NCI-H2081 treated with DMSO at 0.1 percent for 48 hours (cell line): Measurements from ENCODE around the gene NELL1.

ENCODE experiments used
- DNase-seq: peaks from one replicate; lab custom pipeline; 2025; lab: John Stamatoyannopoulos, UW

Gene NELL1

GRCh38 chr11:21485426-21485825 is 816.0 kb downstream of the NELL1 start:
- DNase-seq: no peak

DNA sequence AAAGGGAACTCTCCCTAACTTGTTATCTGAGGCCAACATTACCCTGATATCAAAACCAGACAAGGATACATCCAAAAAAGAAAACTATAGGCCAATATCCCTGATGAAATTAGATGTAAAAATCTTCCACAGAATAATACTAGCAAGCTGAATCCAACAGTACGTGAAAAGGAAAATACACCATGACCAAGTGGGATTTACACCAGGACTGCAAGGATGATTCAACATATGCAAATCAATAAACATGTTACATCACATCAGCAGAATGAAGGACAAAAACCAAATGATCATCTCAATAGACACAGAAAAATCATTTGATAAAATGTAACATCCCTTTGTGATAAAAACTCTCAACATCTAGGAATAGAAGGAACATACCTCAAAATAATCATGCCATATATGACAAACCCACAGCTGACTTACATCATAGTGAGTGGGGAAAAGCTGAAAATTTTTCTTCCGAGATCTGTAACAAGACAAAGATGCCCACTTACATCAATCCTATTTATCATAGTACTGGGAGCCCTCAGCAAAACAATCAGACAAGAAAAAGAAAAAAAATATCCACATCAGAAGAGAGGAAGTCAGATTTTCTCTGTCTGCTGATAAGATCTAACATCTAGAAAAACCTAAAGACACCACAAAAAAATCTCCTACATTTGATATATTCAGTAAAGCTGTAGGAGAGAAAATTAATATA is 820.2 kb downstream of the NELL1 start:
- no peak for DNase-seq

GRCh38 chr11:21492931-21493330 is 823.5 kb downstream of the NELL1 start:
- DNase-seq: no peak

- DNase-seq: no peak
These were observed 825.6 kb downstream of the NELL1 start for GRCh38 chr11:21494946-21495345.

- DNase-seq: no peak
These were observed 826.5 kb downstream of the NELL1 start for GRCh38 chr11:21495879-21496278.

DNA sequence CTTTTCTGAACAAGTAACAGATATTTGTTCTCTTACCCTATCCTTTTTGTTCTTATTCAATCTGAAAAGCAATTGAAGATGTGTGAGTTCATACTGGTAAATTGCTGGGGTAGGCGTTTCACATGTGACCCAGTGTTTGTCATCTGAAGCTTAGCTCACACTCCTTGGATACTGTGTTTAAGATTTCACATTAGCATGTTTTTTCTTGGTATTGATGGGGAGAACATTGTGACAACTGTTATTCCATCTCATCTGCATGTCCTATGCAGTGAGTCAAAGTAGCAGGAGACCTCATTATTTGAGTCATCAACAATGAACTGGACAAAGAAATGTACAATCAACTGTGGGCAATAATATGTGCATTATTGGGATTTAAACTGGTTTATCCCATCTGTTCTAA is 831.9 kb downstream of the NELL1 start:
- no peak for DNase-seq

GRCh38 chr11:21505070-21505469 is 835.7 kb downstream of the NELL1 start:
- DNase-seq: no peak

GRCh38 chr11:21511835-21512440 is 842.6 kb downstream of the NELL1 start:
- DNase-seq: peak; percentile 64

GRCh38 chr11:21514316-21514715 is 844.9 kb downstream of the NELL1 start:
- DNase-seq: peak; percentile 42

DNA sequence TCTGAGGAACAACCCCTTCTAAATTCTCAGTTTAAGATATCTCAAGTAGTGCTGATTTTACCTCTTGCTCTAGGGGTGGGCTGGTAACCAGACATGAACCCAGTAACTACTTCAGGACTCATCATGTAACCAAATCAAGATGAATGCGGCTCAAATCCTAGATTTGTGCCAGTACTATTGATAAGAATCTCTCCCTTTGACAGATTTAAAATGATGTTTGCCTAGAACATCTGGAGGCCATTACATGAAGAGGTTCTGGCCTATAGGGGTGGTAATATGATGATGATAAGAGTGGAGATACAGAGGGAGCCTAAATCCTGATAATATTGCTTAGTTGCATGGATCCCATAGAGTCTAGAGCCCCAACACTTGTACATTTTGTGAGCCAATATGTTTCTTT is 850.9 kb downstream of the NELL1 start:
- no peak for DNase-seq

GRCh38 chr11:21529187-21529586 is 859.8 kb downstream of the NELL1 start:
- DNase-seq: no peak

GRCh38 chr11:21534288-21534687 is 864.9 kb downstream of the NELL1 start:
- DNase-seq: no peak

- no peak for DNase-seq
These were observed 868.6 kb downstream of the NELL1 start for GRCh38 chr11:21537980-21538379.

- no peak for DNase-seq
These were observed 871.9 kb downstream of the NELL1 start for GRCh38 chr11:21541187-21541751.

- no peak for DNase-seq
These were observed 874.5 kb downstream of the NELL1 start for GRCh38 chr11:21543901-21544300.

- no peak for DNase-seq
These were observed 876.3 kb downstream of the NELL1 start for GRCh38 chr11:21545699-21546098.

DNA sequence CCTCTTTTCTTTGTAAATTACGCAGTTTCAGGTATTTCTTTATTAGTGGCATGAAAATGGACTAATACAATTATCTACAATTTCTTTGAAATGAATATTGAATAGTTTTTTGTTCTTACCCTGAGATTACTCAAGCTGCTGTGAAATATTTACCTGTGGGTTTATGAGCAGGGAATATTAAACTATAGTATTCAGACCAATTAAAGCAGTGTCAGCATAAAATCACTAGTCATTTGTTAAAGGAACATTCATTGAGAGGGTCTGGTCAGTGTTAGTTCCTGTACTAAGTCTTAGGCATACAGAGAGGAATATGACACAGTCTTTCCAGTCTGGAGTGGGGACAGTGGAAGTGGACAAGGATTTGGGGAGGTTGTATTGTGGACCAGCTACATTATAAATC is 877.3 kb downstream of the NELL1 start:
- DNase-seq: no peak

DNA sequence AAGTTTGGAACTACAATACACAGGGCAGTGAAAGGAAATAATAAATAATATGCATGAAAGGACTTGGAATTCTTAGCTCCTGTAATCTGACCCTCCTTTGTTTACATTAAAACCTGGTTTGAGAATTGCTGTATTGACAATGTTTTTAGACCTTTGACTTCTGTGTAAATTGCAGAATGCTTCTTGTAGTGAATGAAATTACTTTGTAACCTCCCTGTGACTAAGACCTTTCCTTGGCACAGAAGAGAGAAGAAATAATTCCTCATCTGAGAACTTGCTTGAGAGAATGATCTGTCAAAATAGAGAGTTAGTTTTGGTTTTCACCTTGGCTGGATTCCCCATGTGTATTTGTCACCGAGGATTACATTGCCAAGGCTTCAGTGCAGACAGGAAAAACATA is 883.5 kb downstream of the NELL1 start:
- DNase-seq: no peak

GRCh38 chr11:21553795-21554194 is 884.4 kb downstream of the NELL1 start:
- DNase-seq: no peak

GRCh38 chr11:21554284-21554683 is 884.9 kb downstream of the NELL1 start:
- no peak for DNase-seq

- peak; percentile 97 for DNase-seq
These were observed 887.5 kb downstream of the NELL1 start for GRCh38 chr11:21556926-21557325.

DNA sequence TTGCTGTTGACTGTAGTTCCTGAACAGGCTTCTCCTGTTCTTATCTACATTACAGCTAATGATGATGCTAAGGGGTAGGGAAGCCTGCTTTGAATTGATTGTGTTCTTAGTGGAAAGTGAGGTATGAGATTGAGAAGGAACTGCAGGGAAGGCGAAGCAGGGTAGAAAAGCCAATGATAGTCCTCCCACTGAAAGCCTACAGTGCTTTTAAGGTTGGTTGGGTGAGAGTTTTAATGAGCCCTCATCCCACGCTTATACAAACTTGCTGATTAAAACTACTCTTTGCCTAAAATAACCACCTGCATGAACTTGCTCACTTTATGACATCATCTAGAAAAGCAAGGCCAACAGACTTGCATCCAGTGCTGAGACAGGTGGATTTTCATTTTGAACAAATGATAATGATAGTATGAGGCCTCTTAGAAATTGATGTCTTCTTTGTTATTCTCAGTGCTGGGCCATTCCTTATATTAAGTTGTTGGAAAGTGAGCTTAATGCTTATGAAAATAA is 891.1 kb downstream of the NELL1 start:
- no peak for DNase-seq

GRCh38 chr11:21561581-21561980 is 892.2 kb downstream of the NELL1 start:
- no peak for DNase-seq
